Measurements from ENCODE around the gene PROS1.

The PROS1 gene

GRCh38 chr3:93973131-93974126, at the start of gene PROS1:
PROS1 (minus strand) TSS chr3:93973896; CDS start chr3:93973749, 147 bp downstream.
- Histone ChIP-seq H3K36me3 (ENCODE audit: control insufficient read depth in 1 of 2, insufficient read depth in 2 of 2, low read length in 2 of 2) (no peaks in the 10 kb centered on the region), H3K4me3 (ENCODE audit: low read depth in 1 of 2, low read length in 2 of 2) (peak within 1 kb of the TSS; percentile 74 to 76), H3K27me3 (ENCODE audit: low read depth, low read length) (no peaks in the 10 kb centered on the region), H3K27ac (ENCODE audit: low read length) (peak within 1 kb of the TSS; percentile 96), H3K9me3 (ENCODE audit: control insufficient read depth in 1 of 2, low read length in 2 of 2) (no peaks in the 10 kb centered on the region), H3K4me1 (ENCODE audit: control insufficient read depth in 1 of 2, insufficient read depth in 2 of 2, low read length in 2 of 2) (peaks cover 0 to 3% of the 10 kb centered on the region in 2 donors)

GRCh38 chr3:94020293-94020692, 46.6 kb upstream of the PROS1 start:
- H3K4me1 ChIP-seq (ENCODE audit: control insufficient read depth in 1 of 2, insufficient read depth in 2 of 2, low read length in 2 of 2), result no peaks in the 10 kb centered on the region
- no peak overlapping the region for H3K27ac ChIP-seq (ENCODE audit: low read length)
- H3K4me3 ChIP-seq (ENCODE audit: low read depth in 1 of 2, low read length in 2 of 2), result no peak overlapping the region
- H3K36me3 ChIP-seq (ENCODE audit: control insufficient read depth in 1 of 2, insufficient read depth in 2 of 2, low read length in 2 of 2), result no peaks in the 10 kb centered on the region
- H3K27me3 ChIP-seq (ENCODE audit: low read depth, low read length), result no peaks in the 10 kb centered on the region
- H3K9me3 ChIP-seq (ENCODE audit: control insufficient read depth in 1 of 2, low read length in 2 of 2), result no peaks in the 10 kb centered on the region

- H3K4me1 ChIP-seq (ENCODE audit: control insufficient read depth in 1 of 2, insufficient read depth in 2 of 2, low read length in 2 of 2), result no peaks in the 10 kb centered on the region
- H3K9me3 ChIP-seq (ENCODE audit: control insufficient read depth in 1 of 2, low read length in 2 of 2), result no peaks in the 10 kb centered on the region
- H3K36me3 ChIP-seq (ENCODE audit: control insufficient read depth in 1 of 2, insufficient read depth in 2 of 2, low read length in 2 of 2), result no peaks in the 10 kb centered on the region
- no peak overlapping the region for H3K27ac ChIP-seq (ENCODE audit: low read length)
- no peaks in the 10 kb centered on the region for H3K27me3 ChIP-seq (ENCODE audit: low read depth, low read length)
- no peak overlapping the region for H3K4me3 ChIP-seq (ENCODE audit: low read depth in 1 of 2, low read length in 2 of 2)
Measured at GRCh38 chr3:94019659-94020058, 46.0 kb upstream of the PROS1 start.

- Histone ChIP-seq H3K4me3 (ENCODE audit: low read depth in 1 of 2, low read length in 2 of 2) (no peak overlapping the region), H3K9me3 (ENCODE audit: control insufficient read depth in 1 of 2, low read length in 2 of 2) (no peaks in the 10 kb centered on the region), H3K4me1 (ENCODE audit: control insufficient read depth in 1 of 2, insufficient read depth in 2 of 2, low read length in 2 of 2) (no peaks in the 10 kb centered on the region), H3K36me3 (ENCODE audit: control insufficient read depth in 1 of 2, insufficient read depth in 2 of 2, low read length in 2 of 2) (no peaks in the 10 kb centered on the region), H3K27me3 (ENCODE audit: low read depth, low read length) (no peaks in the 10 kb centered on the region), H3K27ac (ENCODE audit: low read length) (no peak overlapping the region)
Measured at GRCh38 chr3:94015025-94015424, 41.3 kb upstream of the PROS1 start.

GRCh38 chr3:94012185-94012584, 38.5 kb upstream of the PROS1 start:
- no peaks in the 10 kb centered on the region for H3K4me1 ChIP-seq (ENCODE audit: control insufficient read depth in 1 of 2, insufficient read depth in 2 of 2, low read length in 2 of 2)
- no peak overlapping the region for H3K4me3 ChIP-seq (ENCODE audit: low read depth in 1 of 2, low read length in 2 of 2)
- H3K9me3 ChIP-seq (ENCODE audit: control insufficient read depth in 1 of 2, low read length in 2 of 2), result no peaks in the 10 kb centered on the region
- H3K27me3 ChIP-seq (ENCODE audit: low read depth, low read length), result no peaks in the 10 kb centered on the region
- H3K36me3 ChIP-seq (ENCODE audit: control insufficient read depth in 1 of 2, insufficient read depth in 2 of 2, low read length in 2 of 2), result no peaks in the 10 kb centered on the region
- no peak overlapping the region for H3K27ac ChIP-seq (ENCODE audit: low read length)

- Histone ChIP-seq H3K4me3 (ENCODE audit: low read depth in 1 of 2, low read length in 2 of 2) (no peak overlapping the region), H3K27ac (ENCODE audit: low read length) (no peak overlapping the region), H3K4me1 (ENCODE audit: control insufficient read depth in 1 of 2, insufficient read depth in 2 of 2, low read length in 2 of 2) (no peaks in the 10 kb centered on the region), H3K36me3 (ENCODE audit: control insufficient read depth in 1 of 2, insufficient read depth in 2 of 2, low read length in 2 of 2) (no peaks in the 10 kb centered on the region), H3K9me3 (ENCODE audit: control insufficient read depth in 1 of 2, low read length in 2 of 2) (no peaks in the 10 kb centered on the region), H3K27me3 (ENCODE audit: low read depth, low read length) (no peaks in the 10 kb centered on the region)
Measured at GRCh38 chr3:94011233-94011711, 37.6 kb upstream of the PROS1 start.

GRCh38 chr3:94009608-94010007, 35.9 kb upstream of the PROS1 start:
- Histone ChIP-seq H3K4me1 (ENCODE audit: control insufficient read depth in 1 of 2, insufficient read depth in 2 of 2, low read length in 2 of 2) (no peaks in the 10 kb centered on the region), H3K9me3 (ENCODE audit: control insufficient read depth in 1 of 2, low read length in 2 of 2) (no peaks in the 10 kb centered on the region), H3K27ac (ENCODE audit: low read length) (no peak overlapping the region), H3K27me3 (ENCODE audit: low read depth, low read length) (no peaks in the 10 kb centered on the region), H3K4me3 (ENCODE audit: low read depth in 1 of 2, low read length in 2 of 2) (no peak overlapping the region), H3K36me3 (ENCODE audit: control insufficient read depth in 1 of 2, insufficient read depth in 2 of 2, low read length in 2 of 2) (no peaks in the 10 kb centered on the region)

GRCh38 chr3:94008253-94008652, 34.6 kb upstream of the PROS1 start:
- no peak overlapping the region for H3K4me3 ChIP-seq (ENCODE audit: low read depth in 1 of 2, low read length in 2 of 2)
- H3K27ac ChIP-seq (ENCODE audit: low read length), result no peak overlapping the region
- H3K36me3 ChIP-seq (ENCODE audit: control insufficient read depth in 1 of 2, insufficient read depth in 2 of 2, low read length in 2 of 2), result no peaks in the 10 kb centered on the region
- H3K27me3 ChIP-seq (ENCODE audit: low read depth, low read length), result no peaks in the 10 kb centered on the region
- H3K4me1 ChIP-seq (ENCODE audit: control insufficient read depth in 1 of 2, insufficient read depth in 2 of 2, low read length in 2 of 2), result no peaks in the 10 kb centered on the region
- no peaks in the 10 kb centered on the region for H3K9me3 ChIP-seq (ENCODE audit: control insufficient read depth in 1 of 2, low read length in 2 of 2)

- Histone ChIP-seq H3K4me3 (ENCODE audit: low read depth in 1 of 2, low read length in 2 of 2) (peak overlapping the region; percentile 48 to 49), H3K27ac (ENCODE audit: low read length) (no peak overlapping the region), H3K4me1 (ENCODE audit: control insufficient read depth in 1 of 2, insufficient read depth in 2 of 2, low read length in 2 of 2) (no peaks in the 10 kb centered on the region)
Measured at GRCh38 chr3:94004301-94004910, 30.7 kb upstream of the PROS1 start.

GRCh38 chr3:94001827-94002495, 28.3 kb upstream of the PROS1 start:
- H3K4me1 ChIP-seq (ENCODE audit: control insufficient read depth in 1 of 2, insufficient read depth in 2 of 2, low read length in 2 of 2), result no peaks in the 10 kb centered on the region
- no peak overlapping the region for H3K4me3 ChIP-seq (ENCODE audit: low read depth in 1 of 2, low read length in 2 of 2)
- H3K27me3 ChIP-seq (ENCODE audit: low read depth, low read length), result no peaks in the 10 kb centered on the region
- no peaks in the 10 kb centered on the region for H3K36me3 ChIP-seq (ENCODE audit: control insufficient read depth in 1 of 2, insufficient read depth in 2 of 2, low read length in 2 of 2)
- H3K9me3 ChIP-seq (ENCODE audit: control insufficient read depth in 1 of 2, low read length in 2 of 2), result no peaks in the 10 kb centered on the region
- H3K27ac ChIP-seq (ENCODE audit: low read length), result no peak overlapping the region

More at GRCh38 chr3:94004301-94004910, 30.7 kb upstream of the PROS1 start:
- Histone ChIP-seq H3K27me3 (ENCODE audit: low read depth, low read length) (no peaks in the 10 kb centered on the region), H3K9me3 (ENCODE audit: control insufficient read depth in 1 of 2, low read length in 2 of 2) (no peaks in the 10 kb centered on the region), H3K36me3 (ENCODE audit: control insufficient read depth in 1 of 2, insufficient read depth in 2 of 2, low read length in 2 of 2) (no peaks in the 10 kb centered on the region)

- no peaks in the 10 kb centered on the region for H3K4me1 ChIP-seq (ENCODE audit: control insufficient read depth in 1 of 2, insufficient read depth in 2 of 2, low read length in 2 of 2)
- no peak overlapping the region for H3K4me3 ChIP-seq (ENCODE audit: low read depth in 1 of 2, low read length in 2 of 2)
- no peaks in the 10 kb centered on the region for H3K9me3 ChIP-seq (ENCODE audit: control insufficient read depth in 1 of 2, low read length in 2 of 2)
- no peaks in the 10 kb centered on the region for H3K27me3 ChIP-seq (ENCODE audit: low read depth, low read length)
- no peak overlapping the region for H3K27ac ChIP-seq (ENCODE audit: low read length)
- peaks cover 0 to 3% of the 10 kb centered on the region in 2 donors for H3K36me3 ChIP-seq (ENCODE audit: control insufficient read depth in 1 of 2, insufficient read depth in 2 of 2, low read length in 2 of 2)
Measured at GRCh38 chr3:94001191-94001590, 27.5 kb upstream of the PROS1 start.

Data from muscle layer of duodenum (tissue), 2 donors.